MM.1S (cell line): ENCODE data around the gene RGS6.

Source experiments
- DNase-seq: peaks from one replicate; pipeline ENCODE4 v3.0.0-alpha.2; 2015
- H2AFZ ChIP-seq: fragments of 300-600 bp; sonication (generic); 2 replicates; pipeline ENCODE4 v1.6.0; 2016; ENCODE audit warnings: antibody characterized with exemption, low read length
- H3F3A ChIP-seq: fragments of 300-600 bp; sonication (generic); 2 replicates; pipeline ENCODE4 v1.6.1; 2016; ENCODE audit warnings: mild to moderate bottlenecking, antibody characterized with exemption, low read length, moderate library complexity, mixed read lengths; ENCODE audit not compliant: insufficient read depth
- H3K27ac ChIP-seq: fragments of 300-600 bp; sonication (generic); 2 replicates; pipeline ENCODE4 v1.5.1; 2016; ENCODE audit warnings: mild to moderate bottlenecking, low read length
- H3K27me3 ChIP-seq: fragments of 300-600 bp; sonication (generic); replicated peaks from 2 replicates; pipeline ENCODE4 v1.6.0; 2016; ENCODE audit warnings: low read length; ENCODE audit not compliant: insufficient read depth
- H3K36me3 ChIP-seq: fragments of 300-600 bp; sonication (generic); replicated peaks from 2 replicates; pipeline ENCODE4 v1.6.1; 2016; ENCODE audit warnings: mild to moderate bottlenecking, low read length, mixed read lengths; ENCODE audit not compliant: insufficient read depth
- H3K4me1 ChIP-seq: fragments of 300-600 bp; sonication (generic); 2 replicates; pipeline ENCODE4 v1.6.1; 2016; ENCODE audit warnings: low read length, mixed read lengths
- H3K4me2 ChIP-seq: fragments of 300-600 bp; sonication (generic); 2 replicates; pipeline ENCODE4 v1.6.0; 2016; ENCODE audit warnings: low read depth, low read length
- H3K4me3 ChIP-seq: fragments of 300-600 bp; sonication (generic); 2 replicates; pipeline ENCODE4 v1.5.1; 2016; ENCODE audit warnings: low read length, mixed read lengths
- H3K79me2 ChIP-seq: fragments of 300-600 bp; sonication (generic); 2 replicates; pipeline ENCODE4 v1.6.1; 2016; ENCODE audit warnings: mixed run types, low read length, mixed read lengths
- H3K9ac ChIP-seq: fragments of 300-600 bp; sonication (generic); 2 replicates; pipeline ENCODE4 v1.6.1; 2016; ENCODE audit warnings: low read length, mixed read lengths
- H3K9me2 ChIP-seq: fragments of 300-600 bp; sonication (generic); replicated peaks from 2 replicates; pipeline ENCODE4 v1.6.1; 2016; ENCODE audit warnings: mild to moderate bottlenecking, low read length, mixed read lengths; ENCODE audit not compliant: insufficient read depth
- H3K9me3 ChIP-seq: fragments of 300-600 bp; sonication (generic); replicated peaks from 2 replicates; pipeline ENCODE4 v1.6.1; 2016; ENCODE audit warnings: mild to moderate bottlenecking, low read length, mixed read lengths; ENCODE audit not compliant: insufficient read depth
- H4K20me1 ChIP-seq: fragments of 300-600 bp; sonication (generic); 2 replicates; pipeline ENCODE4 v1.6.1; 2016; ENCODE audit warnings: mild to moderate bottlenecking, low read length, moderate library complexity, mixed read lengths; ENCODE audit not compliant: insufficient read depth
- EZH2 ChIP-seq: fragments of 300-600 bp; sonication (generic); optimal IDR thresholded peaks from 2 replicates; pipeline ENCODE3; 2017; ENCODE audit warnings: low read depth, mild to moderate bottlenecking, antibody characterized with exemption, low read length, mixed read lengths
- EZH2phosphoT487 ChIP-seq: fragments of 300-600 bp; sonication (generic); IDR thresholded peaks from 2 replicates; pipeline ENCODE4 v1.6.1; 2018; ENCODE audit warnings: antibody characterized with exemption, low read length
- TF ChIP-seq, protein P1 (sequence below): fragments of 300-600 bp; sonication (generic); IDR thresholded peaks from 2 replicates; pipeline ENCODE4 v1.5.1; 2016; ENCODE audit warnings: antibody characterized with exemption, low read length, mixed read lengths

The RGS6 gene

DNA sequence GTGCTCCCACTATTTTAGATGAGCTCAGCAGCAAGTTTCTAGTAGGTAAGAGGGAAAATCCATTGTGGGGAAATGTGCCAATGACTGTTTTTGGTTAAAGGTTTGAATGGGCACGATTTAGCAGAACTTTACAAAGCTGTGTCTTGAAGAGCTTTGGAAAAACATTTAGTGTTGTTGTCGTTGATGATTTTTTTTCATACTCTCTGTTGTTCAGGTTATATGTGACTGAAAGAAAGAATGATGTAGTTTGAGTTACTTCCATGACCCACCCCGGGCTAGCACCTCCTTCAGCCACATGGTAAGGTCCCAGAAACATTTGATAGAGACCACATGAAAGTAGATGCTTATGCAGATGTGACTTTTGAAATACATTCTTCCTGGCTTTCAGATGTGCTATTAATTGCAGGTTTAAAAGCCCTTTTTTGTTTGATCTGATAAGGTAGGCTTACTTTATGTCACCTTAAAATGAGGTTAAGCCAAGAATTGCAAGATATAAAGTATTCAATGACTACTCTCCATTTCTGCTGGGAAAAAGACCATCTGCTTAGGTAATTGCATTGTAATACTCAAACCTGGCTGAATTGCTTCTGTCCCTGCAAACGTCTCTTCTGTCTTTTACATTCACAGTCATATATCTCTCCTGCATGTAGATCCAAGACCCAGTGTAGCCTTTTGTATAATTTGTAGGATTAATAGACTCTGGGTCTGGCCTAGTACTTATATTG lies 250.6 kb downstream of the RGS6 start:
- peak overlapping the region; percentile 34; the same call in 1 of the 2 replicates for H3K4me2 ChIP-seq
- H3K79me2 ChIP-seq, result no peaks in the 10 kb centered on the region

DNA sequence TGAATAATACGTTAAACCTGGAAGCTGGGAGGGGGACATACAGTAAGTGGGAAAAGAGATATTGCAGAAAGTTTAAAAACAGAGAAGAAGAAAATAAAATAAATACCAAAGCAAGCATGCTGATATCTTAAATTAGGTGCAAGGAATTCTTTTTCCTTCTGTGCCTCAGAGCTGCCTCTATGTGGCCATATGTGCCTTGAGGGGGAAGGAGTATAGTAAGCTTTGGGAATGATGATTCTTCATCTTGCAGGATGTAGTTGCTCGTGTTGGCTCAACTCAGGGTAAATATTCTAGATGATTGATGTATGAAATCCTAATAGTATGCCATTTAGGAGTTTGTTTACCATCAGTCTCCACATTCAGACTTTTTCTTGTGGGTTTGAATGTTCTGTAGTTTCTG lies 251.4 kb downstream of the RGS6 start:
- Histone ChIP-seq H3K79me2 (no peaks in the 10 kb centered on the region), H3K27ac (no peak overlapping the region), H2AFZ (no peak overlapping the region), H3K9me2 (no peaks in the 10 kb centered on the region), H3K9ac (no peak overlapping the region), H3K9me3 (no peaks in the 10 kb centered on the region), H3K4me3 (no peak overlapping the region), H3K4me1 (no peaks in the 10 kb centered on the region; the same call in 1 of the 2 replicates), H4K20me1 (no peaks in the 10 kb centered on the region), H3K36me3 (no peaks in the 10 kb centered on the region), H3K4me2 (no peak overlapping the region), H3K27me3 (no peaks in the 10 kb centered on the region), H3F3A (no peaks in the 10 kb centered on the region)
- DNase-seq, result no peak
- TF ChIP-seq, protein P1, sequence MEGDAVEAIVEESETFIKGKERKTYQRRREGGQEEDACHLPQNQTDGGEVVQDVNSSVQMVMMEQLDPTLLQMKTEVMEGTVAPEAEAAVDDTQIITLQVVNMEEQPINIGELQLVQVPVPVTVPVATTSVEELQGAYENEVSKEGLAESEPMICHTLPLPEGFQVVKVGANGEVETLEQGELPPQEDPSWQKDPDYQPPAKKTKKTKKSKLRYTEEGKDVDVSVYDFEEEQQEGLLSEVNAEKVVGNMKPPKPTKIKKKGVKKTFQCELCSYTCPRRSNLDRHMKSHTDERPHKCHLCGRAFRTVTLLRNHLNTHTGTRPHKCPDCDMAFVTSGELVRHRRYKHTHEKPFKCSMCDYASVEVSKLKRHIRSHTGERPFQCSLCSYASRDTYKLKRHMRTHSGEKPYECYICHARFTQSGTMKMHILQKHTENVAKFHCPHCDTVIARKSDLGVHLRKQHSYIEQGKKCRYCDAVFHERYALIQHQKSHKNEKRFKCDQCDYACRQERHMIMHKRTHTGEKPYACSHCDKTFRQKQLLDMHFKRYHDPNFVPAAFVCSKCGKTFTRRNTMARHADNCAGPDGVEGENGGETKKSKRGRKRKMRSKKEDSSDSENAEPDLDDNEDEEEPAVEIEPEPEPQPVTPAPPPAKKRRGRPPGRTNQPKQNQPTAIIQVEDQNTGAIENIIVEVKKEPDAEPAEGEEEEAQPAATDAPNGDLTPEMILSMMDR, result no peak
- no peak for TF ChIP-seq EZH2
- TF ChIP-seq EZH2phosphoT487, result no peak

More for the DNA sequence above, 250.6 kb downstream of the RGS6 start:
- H3K36me3 ChIP-seq, result no peaks in the 10 kb centered on the region
- no peak overlapping the region for H3K9ac ChIP-seq
- no peaks in the 10 kb centered on the region; the same call in 1 of the 2 replicates for H3K4me1 ChIP-seq
- peak; percentile 24 for DNase-seq
- no peaks in the 10 kb centered on the region for H3K9me3 ChIP-seq
- H3K27ac ChIP-seq, result peak overlapping the region; percentile 23; the same call in 1 of the 2 replicates
- H3K4me3 ChIP-seq, result no peak overlapping the region
- H2AFZ ChIP-seq, result no peak overlapping the region
- H3F3A ChIP-seq, result no peaks in the 10 kb centered on the region
- TF ChIP-seq EZH2phosphoT487, result no peak
- no peak for TF ChIP-seq EZH2
- TF ChIP-seq, protein P1, result no peak
- H3K9me2 ChIP-seq, result no peaks in the 10 kb centered on the region
- H4K20me1 ChIP-seq, result no peaks in the 10 kb centered on the region
- H3K27me3 ChIP-seq, result no peaks in the 10 kb centered on the region

DNA sequence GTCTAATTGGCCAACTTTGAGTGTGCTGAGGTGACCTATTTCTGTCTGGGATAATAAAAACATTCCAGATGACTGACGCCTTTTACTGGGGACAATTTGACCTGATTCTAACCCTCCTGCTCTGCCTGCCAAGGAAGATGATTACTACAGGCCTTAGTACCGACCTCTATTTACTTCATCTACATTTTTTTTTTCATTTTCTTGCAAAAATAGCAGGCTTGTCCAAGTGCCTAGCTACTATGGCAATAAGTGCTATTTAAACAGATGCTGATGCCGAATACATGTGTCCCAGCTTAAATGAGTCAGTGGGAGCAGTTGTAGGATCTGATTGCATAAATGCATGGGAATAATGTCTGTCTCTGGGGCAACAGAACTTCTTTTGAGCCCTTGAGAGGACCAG lies 254.3 kb downstream of the RGS6 start:
- Histone ChIP-seq H3K36me3 (no peaks in the 10 kb centered on the region), H3K27ac (no peak overlapping the region), H3K79me2 (no peaks in the 10 kb centered on the region), H3K4me1 (no peaks in the 10 kb centered on the region; the same call in 1 of the 2 replicates), H4K20me1 (no peaks in the 10 kb centered on the region), H3K27me3 (no peaks in the 10 kb centered on the region), H3F3A (no peaks in the 10 kb centered on the region), H3K9ac (no peak overlapping the region), H3K9me2 (no peaks in the 10 kb centered on the region), H2AFZ (no peak overlapping the region), H3K9me3 (no peaks in the 10 kb centered on the region), H3K4me3 (no peak overlapping the region), H3K4me2 (no peak overlapping the region)
- no peak for DNase-seq
- TF ChIP-seq EZH2, result no peak

DNA sequence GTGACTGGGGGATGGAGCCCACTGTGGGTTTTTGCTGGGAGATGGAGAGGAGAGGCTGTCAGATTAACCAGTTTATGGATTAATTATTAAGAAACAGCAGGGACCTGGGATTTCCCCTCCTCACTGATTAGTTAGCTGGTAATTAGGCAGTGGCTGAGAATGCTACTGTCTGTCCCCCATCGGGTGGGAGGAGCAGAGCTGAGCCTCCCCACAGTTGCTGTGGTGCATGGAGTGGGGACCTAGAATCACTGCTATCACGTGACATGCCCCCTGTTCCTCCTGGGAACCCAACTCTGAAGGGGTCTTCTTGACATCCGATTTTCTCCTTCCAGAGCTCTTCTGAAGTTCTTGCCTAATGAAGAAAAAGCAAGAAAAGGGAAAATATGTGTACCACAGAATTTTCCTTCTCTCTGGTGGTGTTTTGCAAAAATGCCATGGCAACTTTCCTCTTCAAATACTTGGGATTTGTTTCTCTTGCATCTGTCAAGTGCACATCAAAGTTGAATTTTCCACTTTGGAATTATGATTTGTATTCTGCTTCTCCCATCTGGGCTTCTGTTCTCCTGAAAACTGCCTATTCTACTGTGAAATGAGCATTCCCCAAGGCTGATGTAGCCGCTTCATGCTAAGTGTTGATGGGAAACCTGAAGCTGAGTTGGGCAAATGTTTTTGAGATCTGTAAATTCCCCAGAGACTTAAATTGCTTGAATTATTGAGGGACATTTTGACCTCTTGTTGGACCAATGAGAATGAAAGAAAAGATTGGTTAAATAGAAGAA lies 264.2 kb downstream of the RGS6 start:
- Histone ChIP-seq H3K4me1 (peaks cover under 1% of the 10 kb centered on the region; the same call in 1 of the 2 replicates), H3K9ac (no peak overlapping the region)

More for the DNA sequence above, 264.2 kb downstream of the RGS6 start:
- TF ChIP-seq, protein P1, result no peak
- TF ChIP-seq EZH2, result no peak
- TF ChIP-seq EZH2phosphoT487, result no peak
- H3K27ac ChIP-seq, result no peak overlapping the region
- H3K4me3 ChIP-seq, result no peak overlapping the region
- no peaks in the 10 kb centered on the region for H3F3A ChIP-seq
- no peaks in the 10 kb centered on the region for H3K79me2 ChIP-seq
- H3K27me3 ChIP-seq, result no peaks in the 10 kb centered on the region
- no peak overlapping the region for H2AFZ ChIP-seq
- no peaks in the 10 kb centered on the region for H3K9me3 ChIP-seq
- no peak for DNase-seq
- no peaks in the 10 kb centered on the region for H3K36me3 ChIP-seq
- H4K20me1 ChIP-seq, result no peaks in the 10 kb centered on the region
- H3K4me2 ChIP-seq, result no peak overlapping the region
- H3K9me2 ChIP-seq, result no peaks in the 10 kb centered on the region
